ENCODE results near the gene TMEM214.

TMEM214 gene

GRCh38 chr2:27086724-27087593 is 54.2 kb downstream of the TMEM214 start, which contains the start of gene KHK:
KHK (plus strand) TSS chr2:27086772; CDS start chr2:27087260, 488 bp downstream.
- DNase-seq = peak; percentile 37 to 80

- DNase-seq = no peak
These were observed 55.2 kb downstream of the TMEM214 start for GRCh38 chr2:27087823-27088410.

- DNase-seq = no peak
These were observed 55.9 kb downstream of the TMEM214 start for GRCh38 chr2:27088634-27089033.

DNA sequence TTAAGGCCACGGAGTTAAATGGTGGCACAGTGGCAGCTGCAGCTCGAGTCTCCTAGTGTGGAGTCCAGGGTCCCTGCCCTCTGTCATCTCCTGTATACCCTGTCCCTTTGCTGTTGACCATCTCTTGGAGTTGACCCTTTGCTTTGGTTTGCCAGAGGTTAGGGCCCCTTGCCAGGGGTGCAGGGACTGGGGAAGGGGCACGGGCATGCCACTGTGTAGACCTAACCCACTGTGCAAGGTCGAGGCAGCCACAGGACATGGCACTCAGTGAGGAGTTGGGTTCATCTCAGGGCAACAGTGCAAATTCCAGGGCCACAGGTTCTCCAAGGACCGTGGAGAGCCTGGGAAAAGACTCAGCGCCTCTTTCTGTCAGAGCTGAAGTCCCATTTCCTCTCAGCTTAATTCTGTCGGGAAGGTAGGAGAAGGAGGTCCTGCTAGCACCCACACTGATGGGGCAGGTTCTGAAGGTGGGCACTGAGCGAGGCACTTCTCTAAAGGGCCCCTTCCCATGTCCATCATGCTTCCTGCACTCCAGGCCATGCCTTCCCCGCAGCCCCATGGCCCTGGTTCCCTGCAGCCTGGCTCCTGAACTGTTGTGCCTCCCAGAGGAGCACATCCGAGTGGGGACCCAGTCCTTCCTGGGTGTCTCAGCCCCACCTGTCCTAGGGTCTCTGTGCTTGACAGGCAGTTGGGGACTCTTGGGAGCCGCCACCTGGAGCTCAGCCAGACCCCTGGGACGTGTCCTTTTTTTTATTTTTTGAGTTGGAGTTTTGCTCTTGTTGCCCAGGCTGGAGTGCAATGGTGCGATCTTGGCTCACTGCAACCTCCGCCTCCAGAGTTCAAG is 56.6 kb downstream of the TMEM214 start:
- DNase-seq = no peak
